Frontal cortex (tissue), 4 donors: ENCODE measurements around the gene SOX2. TPM values are rescaled to one million over a fixed set of nuclear protein-coding genes. Genes with fewer than 3 reads are reported as not detected.

Experiments
- DNase-seq, 2 donors: peaks; one replicate each; pipeline ENCODE4 v3.0.0; 2012; ENCODE audit warnings: low spot score in 2 of 2
- FAIRE-seq: peaks from 2 replicates; lab custom pipeline; 2012; peaks lifted over from hg19 to GRCh38; lab: Jason Lieb, UNC
- total RNA-seq: library from RNA; depleted of rRNA; stranded (reverse); fragments of >200 nt; gene quantifications from one replicate; pipeline ENCODE4 v1.2.3, GENCODE V29; 2014
- donor health status: control.
- donor health status: control.
- donor health status: control.

SOX2 gene
- total RNA-seq, 1 donor from 2014 or later = 70.1 TPM

GRCh38 chr3:181719991-181720680 is 8.4 kb downstream of the SOX2 start:
- peak in 1 of 2 donors; percentile 62 for DNase-seq
- FAIRE-seq = no peak

- FAIRE-seq (no peak), DNase-seq (peak in 1 of 2 donors; percentile 5)
Measured at GRCh38 chr3:181721046-181721875, 9.5 kb downstream of the SOX2 start.

GRCh38 chr3:181722156-181722555 is 10.4 kb downstream of the SOX2 start:
- DNase-seq = peak in 1 of 2 donors; percentile 39

GRCh38 chr3:181722766-181723425 is 11.2 kb downstream of the SOX2 start:
- DNase-seq (peak in 1 of 2 donors; percentile 15), FAIRE-seq (no peak)

More at GRCh38 chr3:181722156-181722555, 10.4 kb downstream of the SOX2 start:
- FAIRE-seq = no peak

- FAIRE-seq = no peak
- DNase-seq = peak in 1 of 2 donors; percentile 26
Measured at GRCh38 chr3:181723625-181724191, 12.0 kb downstream of the SOX2 start.

- FAIRE-seq (no peak), DNase-seq (peak in 1 of 2 donors; percentile 23)
Measured at GRCh38 chr3:181724192-181724965, 12.7 kb downstream of the SOX2 start.

- FAIRE-seq (no peak), DNase-seq (peak in 1 of 2 donors; percentile 28)
Measured at GRCh38 chr3:181725131-181725731, 13.5 kb downstream of the SOX2 start.

GRCh38 chr3:181725830-181726229 is 14.1 kb downstream of the SOX2 start:
- DNase-seq (peak in 1 of 2 donors; percentile 66), FAIRE-seq (no peak)

GRCh38 chr3:181726351-181727330 is 14.9 kb downstream of the SOX2 start:
- DNase-seq (peak in 1 of 2 donors; percentile 24), FAIRE-seq (no peak)

- FAIRE-seq = no peak
- peak in 1 of 2 donors; percentile 8 for DNase-seq
Measured at GRCh38 chr3:181727341-181728032, 15.8 kb downstream of the SOX2 start.

GRCh38 chr3:181728470-181729340 is 17.0 kb downstream of the SOX2 start:
- no peak for DNase-seq
- FAIRE-seq = no peak

GRCh38 chr3:181729341-181729869 is 17.7 kb downstream of the SOX2 start:
- DNase-seq = peak in 1 of 2 donors; percentile 12
- FAIRE-seq = no peak

- FAIRE-seq = no peak
- no peak for DNase-seq
Measured at GRCh38 chr3:181730316-181730715, 18.6 kb downstream of the SOX2 start.

GRCh38 chr3:181730934-181731333 is 19.2 kb downstream of the SOX2 start:
- DNase-seq = no peak
- no peak for FAIRE-seq

- DNase-seq (no peak), FAIRE-seq (no peak)
Measured at GRCh38 chr3:181735911-181736310, 24.2 kb downstream of the SOX2 start.

GRCh38 chr3:181738551-181738950 is 26.8 kb downstream of the SOX2 start:
- FAIRE-seq (no peak), DNase-seq (no peak)
